GM12878 (cell line): ENCODE data around the gene POLR3K. TPM values are rescaled to one million over a fixed set of nuclear protein-coding genes. Genes with fewer than 3 reads are reported as not detected.

Source experiments
- ATAC-seq: fragments of 200-7000 bp; cut with Tn5 transposase; 3 replicates; pipeline ENCODE4 v1.9.1; 2020; ENCODE audit warnings: mild to moderate bottlenecking, moderate library complexity
- BruUV-seq: library from RNA; stranded (reverse); fragments of 400-500 nt; replicated peaks from 2 replicates; lab custom pipeline; 2021; lab: Mats Ljungman, UMichigan
- CTCF ChIA-PET: fragments of 300-600 bp; sonication (Branson Sonifier 250); formaldehyde crosslinking; extraction: SDS; loops from one replicate; lab custom pipeline; 2021; ENCODE audit warnings: inconsistent platforms; lab: Yijun Ruan, JAX
- POLR2A ChIA-PET: fragments of 350-600 bp; formaldehyde crosslinking; extraction: SDS; loops from one replicate; lab custom pipeline; 2021; ENCODE audit warnings: inconsistent platforms; lab: Charles Lee
- RAD21 ChIA-PET: fragments of 300-600 bp; sonication (Branson Sonifier 250); formaldehyde crosslinking; loops from one replicate; lab custom pipeline; 2023; ENCODE audit warnings: antibody characterized with exemption; ENCODE audit not compliant: unreplicated experiment; lab: Charles Lee
- SMC1A ChIA-PET: fragments of 300-600 bp; sonication (Branson Sonifier 250); formaldehyde crosslinking; loops from one replicate; lab custom pipeline; 2023; ENCODE audit not compliant: unreplicated experiment, uncharacterized antibody; lab: Charles Lee
- DNase-seq: peaks from one replicate; pipeline ENCODE4 v3.0.0-alpha.2; 2011; ENCODE audit warnings: low read depth, low spot score
- FAIRE-seq: peaks from 3 replicates; lab custom pipeline; 2011; peaks lifted over from hg19 to GRCh38; lab: Jason Lieb, UNC
- H2AFZ ChIP-seq: 2 replicates; pipeline ENCODE4 v1.6.0; 2011; ENCODE audit warnings: low read depth, low read length, control low read depth; ENCODE audit not compliant: control insufficient read depth
- H3K27ac ChIP-seq: 2 replicates; pipeline ENCODE4 v1.5.1; 2011; ENCODE audit warnings: control low read depth; ENCODE audit not compliant: control insufficient read depth, insufficient read depth
- H3K27me3 ChIP-seq, 2 experiments: replicated peaks in 1 of 2; 2 replicates each; pipeline versions ENCODE4 v1.6.0 to v1.6.1; 2011; ENCODE audit warnings: low read length in 1 of 2; ENCODE audit not compliant: control insufficient read depth in 2 of 2, insufficient read depth in 2 of 2
- H3K36me3 ChIP-seq, 2 experiments: 2 replicates each; pipeline ENCODE4 v1.5.1; 2011; ENCODE audit warnings: low read length in 1 of 2; ENCODE audit not compliant: control insufficient read depth in 2 of 2, insufficient read depth in 2 of 2
- H3K4me1 ChIP-seq: 2 replicates; pipeline ENCODE4 v1.6.1; 2011; ENCODE audit warnings: mild to moderate bottlenecking, low read length, moderate library complexity, mixed read lengths; ENCODE audit not compliant: control insufficient read depth, insufficient read depth
- H3K4me2 ChIP-seq: 2 replicates; pipeline ENCODE4 v1.6.0; 2011; ENCODE audit warnings: control low read depth; ENCODE audit not compliant: control insufficient read depth, insufficient read depth
- H3K4me3 ChIP-seq: fragments of 200-600 bp; sonication (generic); 2 replicates; pipeline ENCODE4 v1.5.1; 2016
- H3K79me2 ChIP-seq: 2 replicates; pipeline ENCODE4 v1.6.0; 2011; ENCODE audit warnings: low read length; ENCODE audit not compliant: control insufficient read depth, insufficient read depth
- H3K9ac ChIP-seq: 2 replicates; pipeline ENCODE4 v1.8.0; 2011; ENCODE audit warnings: low read length, control low read depth, mixed read lengths; ENCODE audit not compliant: control insufficient read depth, insufficient read depth
- H3K9me3 ChIP-seq: replicated peaks from 3 replicates; pipeline ENCODE4 v1.5.1; 2011; ENCODE audit warnings: mild to moderate bottlenecking, low read length; ENCODE audit not compliant: control insufficient read depth, insufficient read depth
- H4K20me1 ChIP-seq: 2 replicates; pipeline ENCODE4 v1.6.0; 2011; ENCODE audit not compliant: control insufficient read depth, insufficient read depth
- CREM ChIP-seq: IDR thresholded peaks from 2 replicates; pipeline ENCODE4 v1.6.1; 2014; ENCODE audit warnings: antibody characterized with exemption, low read depth
- EED ChIP-seq: sonication (generic); IDR thresholded peaks from 2 replicates; pipeline ENCODE4 v1.6.1; 2016; ENCODE audit warnings: antibody characterized with exemption, low read depth
- ETV6 ChIP-seq, 2 experiments: fragments of 450-650 bp in 1 of 2; IDR thresholded peaks in 1 of 2; conservative IDR thresholded peaks in 1 of 2; 2 replicates each; pipeline ENCODE4 v1.6.1; 2014; ENCODE audit warnings: antibody characterized with exemption in 1 of 2, borderline replicate concordance in 1 of 2, low read depth in 1 of 2, mild to moderate bottlenecking in 1 of 2, moderate library complexity in 1 of 2
- EZH2 ChIP-seq: IDR thresholded peaks from 2 replicates; pipeline ENCODE4 v1.6.1; 2012; ENCODE audit warnings: low read depth, mild to moderate bottlenecking, control low read depth, inconsistent platforms, low read length, borderline replicate concordance; ENCODE audit not compliant: control insufficient read depth
- KLF5 ChIP-seq: fragments of 450-650 bp; IDR thresholded peaks from 2 replicates; pipeline ENCODE4 v1.6.1; 2014; ENCODE audit warnings: mild to moderate bottlenecking; ENCODE audit not compliant: partially characterized antibody
- LARP7 ChIP-seq: fragments of 450-650 bp; IDR thresholded peaks from 2 replicates; pipeline ENCODE4 v1.6.1; 2017; ENCODE audit warnings: mild to moderate bottlenecking
- MEF2A ChIP-seq: IDR thresholded peaks from 2 replicates; pipeline ENCODE4 v1.6.1; 2011; ENCODE audit warnings: low read depth, mild to moderate bottlenecking, low read length, moderate library complexity; ENCODE audit not compliant: insufficient read depth
- PAX8 ChIP-seq: fragments of 450-650 bp; IDR thresholded peaks from 2 replicates; pipeline ENCODE4 v1.6.1; 2017; ENCODE audit warnings: mild to moderate bottlenecking, moderate library complexity
- SPI1 ChIP-seq: IDR thresholded peaks from 2 replicates; pipeline ENCODE4 v1.6.1; 2011; ENCODE audit warnings: low read depth, mild to moderate bottlenecking, low read length, moderate library complexity, borderline replicate concordance; ENCODE audit not compliant: insufficient read depth
- STAT1 ChIP-seq: fragments of 450-650 bp; conservative IDR thresholded peaks from 2 replicates; pipeline ENCODE4 v1.6.1; 2014; ENCODE audit warnings: antibody characterized with exemption, mild to moderate bottlenecking
- TCF7 ChIP-seq: IDR thresholded peaks from 2 replicates; pipeline ENCODE4 v1.6.1; 2014; ENCODE audit warnings: antibody characterized with exemption, borderline replicate concordance
- YY1 ChIP-seq: IDR thresholded peaks from 2 replicates; pipeline ENCODE4 v1.6.1; 2011; ENCODE audit warnings: low read depth, mild to moderate bottlenecking, low read length
- ZNF217 ChIP-seq: fragments of 450-650 bp; IDR thresholded peaks from 2 replicates; pipeline ENCODE4 v1.6.1; 2017; ENCODE audit warnings: antibody characterized with exemption, mild to moderate bottlenecking
- ZNF24 ChIP-seq: fragments of 450-650 bp; IDR thresholded peaks from 2 replicates; pipeline ENCODE4 v1.6.1; 2017; ENCODE audit warnings: antibody characterized with exemption, mild to moderate bottlenecking
- ZNF384 ChIP-seq: IDR thresholded peaks from 2 replicates; pipeline ENCODE4 v1.6.1; 2012; ENCODE audit warnings: low read depth, mild to moderate bottlenecking, low read length, improper control_type of control experiment, borderline replicate concordance
- WGBS: methylation state at CpG from one replicate; pipeline ENCODE4 v1.1.6; 2016; ENCODE audit warnings: low lambda C conversion rate; ENCODE audit not compliant: insufficient replicate concordance, insufficient coverage; ENCODE audit errors: missing lambda C conversion rate; 5-methylcytosine and 5-hydroxymethylcytosine counted together
- in situ Hi-C: fragments of 300-500 bp; cut with MboI; formaldehyde crosslinking; loops from 9 replicates; pipeline ENCODE4 v1.14.3; 2018; ENCODE audit warnings: mixed read lengths
- intact Hi-C: fragments of 100-400 bp; cut with micrococcal nuclease; formaldehyde crosslinking; loops from one replicate; pipeline ENCODE4 v1.14.2; 2022; ENCODE audit not compliant: unreplicated experiment
- polyA plus RNA-seq, 11 experiments: library from polyadenylated mRNA; depleted of rRNA in 4 of 11; unstranded in 6 of 11; stranded (reverse) in 5 of 11; fragments of >200 nt; fragmentation: Nextera tagmentation in 4 of 11; fragmentation: Illumina TruSeq in 1 of 11; extraction: Ambion mirVana in 4 of 11; extraction: Trizol in 1 of 11; gene quantifications; 1 replicate in 1 of 11; 2 replicates in 10 of 11; pipeline versions ENCODE4 v1.2.1 to v1.2.3, GENCODE V29; 2011 to 2016; ENCODE audit warnings: inconsistent platforms in 2 of 11, missing spikeins in 2 of 11, low read depth in 1 of 11
- total RNA-seq, 4 experiments: library from RNA; depleted of rRNA in 3 of 4; stranded (reverse); fragments of >200 nt in 3 of 4; fragmentation: Illumina TruSeq in 1 of 4; extraction: Trizol in 1 of 4; gene quantifications; 2 replicates each; pipeline versions ENCODE4 v1.2.1 to v1.2.3, GENCODE V29; 2013 to 2021
- TF ChIP-seq, protein P1 (sequence below): fragments of 150-350 bp; IDR thresholded peaks from 2 replicates; pipeline ENCODE4 v1.6.1; 2016; ENCODE audit warnings: low read depth, low read length
- TF ChIP-seq, protein P2 (sequence below): fragments of 450-650 bp; IDR thresholded peaks from 2 replicates; pipeline ENCODE4 v1.6.1; 2016; ENCODE audit warnings: mild to moderate bottlenecking
- TF ChIP-seq, protein P3 (sequence below): fragments of 450-650 bp; IDR thresholded peaks from 2 replicates; pipeline ENCODE4 v1.6.1; 2014; ENCODE audit warnings: mild to moderate bottlenecking

POLR3K gene
- total and polyA plus RNA-seq, 10 of the 15 experiments (the other 5 are each of a cell fraction or from before 2014, with no cell fraction given), result 25.3 to 222 (median 64.0) TPM

- no peak for DNase-seq
- TF ChIP-seq TCF7, result no peak
- TF ChIP-seq YY1, result no peak
- no peak for TF ChIP-seq EZH2
- no peak for TF ChIP-seq ZNF384
- no peak for TF ChIP-seq ETV6 (conservative IDR thresholded peaks at IDR 0.05 in 1 of 2, IDR thresholded peaks at IDR 0.05 in 1 of 2; ENCODE audit: borderline replicate concordance in 1 of 2, low read depth in 1 of 2)
- no peak for TF ChIP-seq ZNF24
- TF ChIP-seq CREM, result no peak
- TF ChIP-seq, protein P1, sequence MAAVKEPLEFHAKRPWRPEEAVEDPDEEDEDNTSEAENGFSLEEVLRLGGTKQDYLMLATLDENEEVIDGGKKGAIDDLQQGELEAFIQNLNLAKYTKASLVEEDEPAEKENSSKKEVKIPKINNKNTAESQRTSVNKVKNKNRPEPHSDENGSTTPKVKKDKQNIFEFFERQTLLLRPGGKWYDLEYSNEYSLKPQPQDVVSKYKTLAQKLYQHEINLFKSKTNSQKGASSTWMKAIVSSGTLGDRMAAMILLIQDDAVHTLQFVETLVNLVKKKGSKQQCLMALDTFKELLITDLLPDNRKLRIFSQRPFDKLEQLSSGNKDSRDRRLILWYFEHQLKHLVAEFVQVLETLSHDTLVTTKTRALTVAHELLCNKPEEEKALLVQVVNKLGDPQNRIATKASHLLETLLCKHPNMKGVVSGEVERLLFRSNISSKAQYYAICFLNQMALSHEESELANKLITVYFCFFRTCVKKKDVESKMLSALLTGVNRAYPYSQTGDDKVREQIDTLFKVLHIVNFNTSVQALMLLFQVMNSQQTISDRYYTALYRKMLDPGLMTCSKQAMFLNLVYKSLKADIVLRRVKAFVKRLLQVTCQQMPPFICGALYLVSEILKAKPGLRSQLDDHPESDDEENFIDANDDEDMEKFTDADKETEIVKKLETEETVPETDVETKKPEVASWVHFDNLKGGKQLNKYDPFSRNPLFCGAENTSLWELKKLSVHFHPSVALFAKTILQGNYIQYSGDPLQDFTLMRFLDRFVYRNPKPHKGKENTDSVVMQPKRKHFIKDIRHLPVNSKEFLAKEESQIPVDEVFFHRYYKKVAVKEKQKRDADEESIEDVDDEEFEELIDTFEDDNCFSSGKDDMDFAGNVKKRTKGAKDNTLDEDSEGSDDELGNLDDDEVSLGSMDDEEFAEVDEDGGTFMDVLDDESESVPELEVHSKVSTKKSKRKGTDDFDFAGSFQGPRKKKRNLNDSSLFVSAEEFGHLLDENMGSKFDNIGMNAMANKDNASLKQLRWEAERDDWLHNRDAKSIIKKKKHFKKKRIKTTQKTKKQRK, result no peak
- no peak for TF ChIP-seq PAX8
- no peak for TF ChIP-seq SPI1
- TF ChIP-seq EED, result no peak
- no peak for TF ChIP-seq STAT1
- TF ChIP-seq, protein P2, sequence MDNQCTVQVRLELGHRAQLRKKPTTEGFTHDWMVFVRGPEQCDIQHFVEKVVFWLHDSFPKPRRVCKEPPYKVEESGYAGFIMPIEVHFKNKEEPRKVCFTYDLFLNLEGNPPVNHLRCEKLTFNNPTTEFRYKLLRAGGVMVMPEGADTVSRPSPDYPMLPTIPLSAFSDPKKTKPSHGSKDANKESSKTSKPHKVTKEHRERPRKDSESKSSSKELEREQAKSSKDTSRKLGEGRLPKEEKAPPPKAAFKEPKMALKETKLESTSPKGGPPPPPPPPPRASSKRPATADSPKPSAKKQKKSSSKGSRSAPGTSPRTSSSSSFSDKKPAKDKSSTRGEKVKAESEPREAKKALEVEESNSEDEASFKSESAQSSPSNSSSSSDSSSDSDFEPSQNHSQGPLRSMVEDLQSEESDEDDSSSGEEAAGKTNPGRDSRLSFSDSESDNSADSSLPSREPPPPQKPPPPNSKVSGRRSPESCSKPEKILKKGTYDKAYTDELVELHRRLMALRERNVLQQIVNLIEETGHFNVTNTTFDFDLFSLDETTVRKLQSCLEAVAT, result no peak
- no peak for TF ChIP-seq KLF5
- no peak for TF ChIP-seq ZNF217
- TF ChIP-seq, protein P3, sequence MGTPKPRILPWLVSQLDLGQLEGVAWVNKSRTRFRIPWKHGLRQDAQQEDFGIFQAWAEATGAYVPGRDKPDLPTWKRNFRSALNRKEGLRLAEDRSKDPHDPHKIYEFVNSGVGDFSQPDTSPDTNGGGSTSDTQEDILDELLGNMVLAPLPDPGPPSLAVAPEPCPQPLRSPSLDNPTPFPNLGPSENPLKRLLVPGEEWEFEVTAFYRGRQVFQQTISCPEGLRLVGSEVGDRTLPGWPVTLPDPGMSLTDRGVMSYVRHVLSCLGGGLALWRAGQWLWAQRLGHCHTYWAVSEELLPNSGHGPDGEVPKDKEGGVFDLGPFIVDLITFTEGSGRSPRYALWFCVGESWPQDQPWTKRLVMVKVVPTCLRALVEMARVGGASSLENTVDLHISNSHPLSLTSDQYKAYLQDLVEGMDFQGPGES, result no peak
- TF ChIP-seq LARP7, result no peak
- no peak for TF ChIP-seq MEF2A
These were observed 9.0 kb upstream of the POLR3K start for GRCh38 chr16:62283-62967.

More at GRCh38 chr16:62283-62967, 9.0 kb upstream of the POLR3K start:
- Histone ChIP-seq H4K20me1 (no peaks in the 10 kb centered on the region), H3K9me3 (no peaks in the 10 kb centered on the region), H3K27me3 (no peaks in the 10 kb centered on the region), H3K79me2 (no peaks in the 10 kb centered on the region), H2AFZ (no peak overlapping the region), H3K4me3 (no peak overlapping the region), H3K4me1 (no peaks in the 10 kb centered on the region), H3K4me2 (no peak overlapping the region), H3K36me3 (peaks cover 0 to 1% of the 10 kb centered on the region in 2 experiments; a peak in 2 of 4 replicates), H3K27ac (no peak overlapping the region), H3K9ac (no peak overlapping the region)
- WGBS, result 67% methylated on average over 28 of the region's 34 CpGs
- SMC1A ChIA-PET, result interaction anchor here (6.4 kb wide), 1 partner anchor 33 kb away, joined by 77 read pairs; no protein-coding TSS in a partner anchor
- POLR2A ChIA-PET, result no interaction called here
- intact Hi-C loops, result no loop called here
- no peak for ATAC-seq
- no TSS peak for BruUV-seq
- RAD21 ChIA-PET, result interaction anchor here (6.5 kb wide), 1 partner anchor 34 kb away, joined by 132 read pairs; no protein-coding TSS in a partner anchor
- FAIRE-seq, result no peak
- in situ Hi-C loops, result no loop called here
- CTCF ChIA-PET, result interaction anchor here (1.0 to 14.2 kb wide), 5 partner anchors 9 to 43 kb away, joined by 4 to 319 read pairs (median 36); partner anchors contain the start of genes MPG and POLR3K
